GM04503 (cell line): ENCODE measurements around the gene SLC1A2.

Experiments used
- DNase-seq: peaks from one replicate; pipeline ENCODE4 v3.0.0-alpha.2; 2012; ENCODE audit warnings: low read depth

The SLC1A2 gene

DNA sequence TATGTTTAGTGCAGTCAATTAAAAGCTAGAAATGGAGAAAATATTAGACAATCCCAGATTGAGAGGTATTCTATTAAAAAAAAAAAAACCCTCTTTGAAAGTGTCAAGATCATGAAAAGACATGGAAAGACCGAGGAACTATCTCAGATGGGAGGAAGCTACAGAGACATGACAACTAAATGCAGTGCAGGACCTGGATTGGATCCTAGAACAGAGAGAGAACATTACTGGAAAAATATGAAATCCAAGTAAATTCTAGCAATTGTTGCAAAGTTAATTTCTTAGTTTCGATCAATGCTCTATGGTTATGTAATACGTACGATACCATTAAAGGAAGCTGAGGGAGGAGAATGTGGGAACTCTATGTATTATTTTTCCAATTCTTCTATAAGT lies 43.2 kb downstream of the SLC1A2 start:
- no peak for DNase-seq

DNA sequence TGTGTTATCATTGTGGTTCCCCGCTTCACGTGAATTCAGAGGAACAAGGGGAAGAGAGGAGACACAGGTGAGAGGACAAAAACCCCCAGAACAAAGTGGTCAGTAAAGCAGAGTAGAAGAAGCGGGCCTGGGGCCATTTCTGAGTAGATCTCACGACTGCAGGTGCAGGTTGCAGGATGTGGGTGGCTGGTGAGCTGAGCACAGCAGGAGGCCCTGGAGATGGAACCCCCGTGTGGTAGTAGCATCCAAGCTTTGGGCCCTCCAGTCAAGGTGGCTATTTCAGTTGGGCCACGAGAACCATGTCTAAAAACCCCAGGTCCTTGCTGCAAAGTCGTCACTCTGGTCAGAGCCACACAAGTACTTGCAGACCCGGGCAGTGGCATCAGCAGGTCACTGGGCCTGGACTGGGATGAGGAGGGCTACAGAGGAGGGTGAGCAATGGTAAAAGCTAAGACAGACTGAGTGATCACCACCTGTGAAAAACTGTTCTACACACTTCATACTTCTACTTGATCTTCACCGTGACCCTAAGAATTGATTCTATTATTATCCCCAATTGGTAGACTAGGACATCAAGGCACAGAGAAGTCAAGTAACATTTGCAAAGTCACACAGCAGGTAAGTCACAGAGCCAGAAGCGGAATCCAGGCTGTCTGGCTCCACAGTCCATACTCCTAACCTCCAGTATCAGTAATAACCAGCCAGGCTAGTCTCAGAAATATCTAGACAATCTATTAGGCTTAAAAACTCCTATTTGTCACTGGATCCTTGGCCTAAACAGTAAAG lies 43.8 kb downstream of the SLC1A2 start:
- DNase-seq, result no peak

DNA sequence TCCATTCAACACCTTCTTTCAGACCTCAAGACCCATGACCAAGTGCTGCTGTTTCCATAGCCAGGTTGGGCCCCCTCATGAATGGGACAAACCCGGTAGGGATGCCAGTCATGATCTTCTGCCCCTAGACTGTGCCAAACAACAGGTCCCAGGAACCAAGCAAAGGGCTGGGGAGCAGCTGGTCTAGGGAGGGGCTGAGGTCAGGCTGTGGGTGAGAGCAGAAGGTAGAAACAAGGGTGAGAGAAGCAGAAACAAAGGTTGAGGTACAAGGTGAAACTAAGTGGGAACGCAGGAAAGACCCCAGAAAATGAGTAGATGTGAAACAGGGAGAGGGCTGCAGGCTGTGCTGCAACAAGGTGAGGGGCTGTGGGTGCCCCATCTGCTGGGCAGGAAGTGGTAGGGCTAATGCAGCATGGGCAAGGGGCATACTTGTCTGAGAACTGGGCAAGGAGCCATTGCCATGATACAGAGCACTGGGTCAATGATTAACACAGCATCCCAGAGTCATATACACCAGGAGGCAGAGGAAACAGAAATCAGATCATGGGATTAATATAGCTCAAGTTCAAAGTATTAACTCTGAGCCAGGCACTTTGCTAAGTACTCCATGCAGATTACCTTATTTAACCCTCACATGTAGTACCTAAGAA lies 45.9 kb downstream of the SLC1A2 start:
- no peak for DNase-seq

DNA sequence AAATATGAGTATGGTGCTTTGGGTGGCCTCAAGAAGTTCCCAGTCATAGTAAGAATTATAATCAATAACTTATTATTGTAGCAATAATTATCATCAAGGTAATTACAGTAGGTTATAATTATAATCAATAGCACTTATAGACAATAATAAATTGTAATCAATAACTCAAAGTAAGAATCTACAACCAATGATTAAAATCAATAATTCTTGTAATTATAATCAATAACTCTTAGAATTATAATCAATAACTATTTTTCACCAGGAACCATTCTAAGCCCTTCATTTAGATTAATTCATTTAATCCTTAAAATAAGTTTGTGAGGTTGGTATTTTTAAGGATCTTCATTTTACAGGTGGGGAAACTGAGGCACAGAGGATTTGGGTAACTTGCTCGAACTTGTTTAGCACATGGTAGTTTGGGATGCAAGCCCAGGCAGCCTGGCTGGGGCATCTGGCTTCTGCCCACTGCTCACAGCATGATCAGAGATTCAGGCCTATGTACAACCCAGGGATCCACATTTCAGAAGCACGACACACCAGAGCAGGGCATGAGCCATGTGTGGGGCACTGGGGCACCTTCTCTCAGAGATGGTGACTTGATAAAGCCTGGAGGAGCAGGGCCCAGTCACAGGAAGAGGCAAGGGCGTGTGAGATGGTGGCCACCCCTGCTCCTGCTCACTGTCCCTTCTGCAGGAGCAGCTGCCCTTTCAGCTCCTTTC lies 46.6 kb downstream of the SLC1A2 start:
- DNase-seq, result no peak

DNA sequence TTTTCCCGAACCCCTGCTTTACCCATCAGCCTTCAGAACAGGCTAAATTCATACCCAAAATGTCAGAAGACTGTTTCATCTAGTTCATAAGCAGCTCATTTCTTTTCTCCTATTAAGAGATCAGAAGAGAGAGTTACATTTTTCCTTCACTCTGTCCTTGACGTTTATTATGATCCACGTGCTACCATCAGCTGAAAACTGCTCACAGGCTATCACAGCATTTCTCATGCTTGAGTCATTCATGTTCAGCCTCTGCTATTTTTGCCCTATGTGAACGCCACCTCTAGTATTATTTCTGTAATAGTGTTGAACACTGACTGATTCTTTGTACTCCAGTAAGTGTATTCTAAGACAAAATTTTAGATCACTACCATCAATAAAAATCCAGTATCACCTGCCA lies 51.9 kb downstream of the SLC1A2 start:
- DNase-seq, result no peak

DNA sequence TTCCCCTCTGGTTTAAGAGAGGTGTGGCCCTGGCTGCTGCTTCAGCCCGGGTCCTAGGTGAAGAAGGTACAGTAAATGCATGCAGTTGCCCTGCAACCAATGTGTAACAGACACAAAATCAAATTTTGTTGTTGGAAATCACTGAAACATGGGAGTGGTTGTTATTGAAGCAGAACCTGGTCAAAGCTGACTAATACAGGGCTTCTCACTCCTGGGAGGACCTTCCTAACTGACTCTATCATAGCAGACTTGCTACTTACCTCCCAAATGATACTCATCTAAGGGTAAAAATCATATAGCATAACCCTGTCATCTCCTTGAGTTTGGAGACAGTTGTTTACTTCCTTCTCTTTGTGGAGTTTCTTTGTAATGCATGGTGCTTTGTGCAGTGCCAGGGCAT lies 52.6 kb downstream of the SLC1A2 start:
- DNase-seq, result no peak

DNA sequence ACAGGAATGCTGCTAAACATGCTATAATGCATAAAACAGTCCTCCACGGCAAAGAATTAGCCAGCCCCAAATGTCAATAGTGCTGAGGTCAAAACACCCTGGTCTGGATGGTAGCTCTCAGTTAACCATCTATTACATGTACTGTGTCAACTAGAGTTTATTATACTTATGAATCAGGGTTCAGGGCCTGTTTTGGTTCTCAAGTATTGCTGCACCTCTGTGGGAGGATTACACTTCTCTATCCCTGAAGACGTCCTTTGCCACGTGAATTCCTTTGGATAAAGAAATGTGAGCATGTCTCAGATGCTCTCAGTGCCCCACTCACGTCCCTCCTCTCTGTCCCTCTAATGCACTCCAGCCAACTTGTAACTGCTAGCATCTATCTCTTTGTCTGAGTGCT lies 53.4 kb downstream of the SLC1A2 start:
- DNase-seq, result no peak

DNA sequence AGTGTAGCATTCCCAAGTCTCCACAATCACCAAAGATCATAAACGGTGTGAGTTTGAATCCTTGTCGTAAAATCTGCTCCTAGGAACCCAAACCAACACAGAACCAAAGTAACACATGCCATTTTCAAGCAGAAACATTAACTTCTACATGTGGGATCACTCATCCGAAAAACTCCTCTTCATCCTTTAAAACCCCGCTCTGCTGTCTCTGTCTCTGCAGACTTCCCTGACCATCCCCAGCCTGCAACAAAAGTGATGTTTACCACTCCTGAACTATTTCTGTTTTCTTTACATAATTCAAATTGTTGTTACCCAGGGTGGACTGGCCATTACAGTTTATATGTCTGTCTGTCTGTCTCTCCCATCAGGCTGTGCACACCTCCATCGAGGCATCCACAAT lies 54.0 kb downstream of the SLC1A2 start:
- DNase-seq, result no peak

DNA sequence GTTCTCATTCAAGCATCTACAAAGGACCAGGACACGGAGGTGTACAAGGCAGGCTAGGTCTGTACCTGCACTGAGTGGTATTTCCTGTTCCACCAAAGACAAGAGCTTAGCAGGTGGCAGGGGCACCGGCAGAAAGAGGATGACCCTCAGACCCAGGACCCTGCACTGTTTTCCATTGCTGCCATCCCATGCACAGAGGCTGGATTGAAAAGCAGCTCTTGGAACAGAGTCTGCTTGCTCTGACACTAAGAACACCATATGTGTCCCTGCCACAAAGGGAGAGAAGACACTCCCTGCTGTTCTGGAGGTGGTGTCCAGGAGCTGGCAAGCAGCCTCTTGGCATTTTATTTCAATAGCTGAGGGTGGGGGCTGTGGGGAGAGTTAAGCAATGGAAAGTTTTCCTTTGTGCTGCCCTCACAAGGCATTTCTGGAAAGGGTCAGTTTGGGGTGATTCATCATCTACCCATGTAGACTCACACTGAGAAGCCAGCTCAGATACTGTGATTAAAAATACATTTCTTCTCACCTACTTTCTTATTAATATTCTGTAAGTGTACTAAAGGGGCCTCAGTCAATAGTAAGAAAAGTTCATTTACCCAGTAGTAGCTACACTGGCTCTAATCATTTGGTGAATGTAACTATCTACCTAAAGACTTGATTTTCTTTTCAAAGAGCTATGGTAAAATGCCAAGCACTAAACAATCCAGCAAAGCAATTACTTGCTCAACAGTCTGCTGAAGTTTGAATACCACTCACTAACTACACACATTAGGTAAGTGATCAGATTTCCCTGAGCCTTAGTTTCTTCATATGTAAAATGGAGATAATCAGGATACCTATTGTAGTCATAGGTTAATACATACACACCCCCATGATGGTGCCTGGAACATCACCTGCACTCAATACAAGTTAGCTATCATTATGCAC lies 55.2 kb downstream of the SLC1A2 start:
- peak; percentile 90 for DNase-seq

DNA sequence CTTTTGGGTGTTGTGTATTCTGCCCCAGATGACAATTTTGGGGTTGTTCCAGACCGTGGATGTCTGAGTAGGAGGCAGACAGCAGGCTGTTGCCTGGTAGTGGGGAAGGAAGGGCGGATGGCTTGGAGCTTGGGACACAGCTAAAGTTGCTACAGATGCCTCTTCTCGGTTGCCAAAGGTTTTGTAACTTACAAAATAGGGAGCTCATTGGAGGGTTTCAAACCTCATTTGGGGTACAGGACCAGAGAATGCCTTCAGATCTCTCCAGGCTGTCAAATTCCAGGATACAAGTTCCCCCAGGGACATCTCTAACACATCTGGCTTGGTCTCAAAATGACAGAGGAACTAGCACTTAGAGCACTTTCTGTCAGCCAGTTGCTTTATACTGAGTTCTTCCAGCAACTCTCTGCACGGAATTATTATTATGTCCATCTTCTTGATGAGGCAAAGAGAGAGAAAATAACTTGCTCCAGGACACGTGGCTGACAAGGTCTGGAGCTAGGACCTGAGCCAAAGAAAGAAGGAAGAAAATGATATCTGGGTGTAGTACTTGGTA lies 56.0 kb downstream of the SLC1A2 start:
- DNase-seq, result peak; percentile 47

DNA sequence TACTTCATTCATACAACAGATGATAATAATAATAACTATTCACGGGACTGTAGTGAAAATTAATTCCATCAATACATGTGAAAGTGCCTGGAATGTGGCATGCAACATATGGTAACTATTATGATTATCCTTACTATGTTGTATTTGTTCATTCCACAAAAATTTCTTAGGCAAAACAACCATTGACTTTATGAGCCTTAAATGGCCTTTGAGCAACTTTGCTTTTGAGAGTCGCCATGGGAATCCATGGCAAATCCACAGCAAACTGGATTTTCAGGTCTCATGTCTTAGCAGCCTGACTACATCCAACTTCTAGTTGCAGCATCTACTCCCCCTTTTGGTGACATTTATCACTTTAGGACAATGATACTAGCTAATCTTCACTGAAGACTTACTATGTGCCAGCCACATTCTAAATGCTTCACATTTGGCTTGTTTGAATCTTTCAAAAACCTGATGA lies 56.8 kb downstream of the SLC1A2 start:
- DNase-seq, result peak; percentile 80

DNA sequence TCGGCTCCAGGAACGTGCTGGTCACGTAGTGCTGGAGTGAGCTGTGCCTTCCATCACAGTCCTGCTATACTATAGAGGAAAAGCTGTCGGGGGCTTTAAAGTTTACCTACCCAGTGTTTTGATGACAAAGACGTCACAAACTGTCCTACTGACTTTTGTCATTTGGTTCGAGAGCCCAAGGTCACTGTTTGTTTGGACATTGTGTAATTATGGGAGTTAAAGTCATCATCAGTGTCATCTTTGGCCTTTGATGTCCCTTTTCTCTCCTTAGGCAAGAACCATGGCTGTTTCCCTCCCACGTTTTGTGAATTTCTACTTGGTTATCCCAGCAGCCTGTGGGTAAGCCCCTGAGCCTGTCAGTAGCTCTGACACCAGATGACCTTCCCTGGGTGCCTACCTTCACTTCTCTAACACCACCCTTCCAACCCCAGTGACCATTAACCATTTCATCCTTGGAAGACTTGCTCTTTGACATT lies 59.3 kb downstream of the SLC1A2 start:
- DNase-seq, result no peak

DNA sequence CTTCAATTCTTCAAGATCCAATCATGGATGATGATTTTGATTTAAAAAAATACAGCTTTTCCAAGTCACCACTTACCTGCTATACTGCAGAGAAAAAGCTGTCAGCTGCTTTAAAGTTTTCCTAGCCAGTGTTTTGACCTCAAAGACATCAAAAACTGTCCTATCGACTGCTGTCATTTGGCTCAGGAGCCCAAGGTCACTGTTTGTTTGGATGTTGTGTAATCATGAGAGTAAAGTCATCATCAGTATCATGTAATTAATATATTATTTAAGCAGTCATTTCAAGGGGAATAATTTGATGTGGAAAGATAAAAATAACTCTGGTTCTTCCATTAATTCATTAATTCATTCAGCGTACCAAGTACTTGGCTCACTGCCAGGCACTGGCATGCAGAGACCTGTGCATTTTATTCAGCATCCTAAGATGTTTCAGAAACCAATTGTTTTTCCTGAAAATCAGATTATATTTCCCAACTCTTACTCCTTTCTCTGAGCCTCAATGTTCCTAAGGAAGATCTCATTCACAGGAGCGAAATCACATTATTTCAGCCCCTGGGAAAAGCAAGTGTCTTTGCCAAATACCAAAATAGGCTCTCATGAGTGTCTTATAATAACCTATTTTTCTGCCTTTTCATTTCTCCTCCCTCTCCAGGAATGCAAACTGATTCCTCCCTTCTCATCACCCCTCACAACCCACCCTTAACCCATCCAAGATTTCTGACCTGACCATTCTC lies 59.9 kb downstream of the SLC1A2 start:
- no peak for DNase-seq

DNA sequence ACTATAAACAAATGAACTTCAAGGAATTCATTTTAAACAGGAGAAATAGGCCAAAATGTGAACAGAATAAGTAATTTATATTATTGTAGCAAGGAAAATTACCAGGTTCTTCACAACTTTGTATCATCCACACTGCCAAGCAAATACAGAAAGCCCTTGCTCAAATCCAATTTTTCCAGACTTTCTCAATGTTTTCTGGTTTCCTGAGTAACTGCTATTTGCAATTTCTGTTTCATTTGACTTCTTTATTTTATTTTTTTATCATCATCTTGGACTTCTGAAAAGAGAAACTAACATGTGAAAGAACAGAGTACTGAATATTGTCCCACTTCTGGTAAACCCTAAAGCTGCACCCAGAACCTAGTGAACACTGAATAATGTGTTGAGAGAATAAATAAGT lies 61.0 kb downstream of the SLC1A2 start:
- no peak for DNase-seq

DNA sequence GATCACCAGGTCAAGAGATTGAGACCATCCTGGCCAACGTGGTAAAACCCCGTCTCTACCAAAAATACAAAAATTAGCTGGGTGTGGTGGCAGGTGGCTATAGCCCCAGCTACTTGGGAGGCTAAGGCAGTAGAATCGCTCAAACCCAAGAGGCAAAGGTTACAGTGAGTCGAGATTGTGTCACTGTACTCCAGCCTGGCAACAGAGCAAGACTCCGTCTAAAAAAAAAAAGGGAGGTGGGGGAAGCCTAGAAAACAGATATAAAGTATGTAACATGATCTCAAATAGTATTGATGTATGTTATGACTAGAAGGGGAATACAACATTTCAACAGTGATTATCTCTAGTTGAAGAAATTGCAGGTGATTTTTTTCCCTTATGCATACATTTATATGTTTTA lies 61.4 kb downstream of the SLC1A2 start:
- DNase-seq, result no peak

DNA sequence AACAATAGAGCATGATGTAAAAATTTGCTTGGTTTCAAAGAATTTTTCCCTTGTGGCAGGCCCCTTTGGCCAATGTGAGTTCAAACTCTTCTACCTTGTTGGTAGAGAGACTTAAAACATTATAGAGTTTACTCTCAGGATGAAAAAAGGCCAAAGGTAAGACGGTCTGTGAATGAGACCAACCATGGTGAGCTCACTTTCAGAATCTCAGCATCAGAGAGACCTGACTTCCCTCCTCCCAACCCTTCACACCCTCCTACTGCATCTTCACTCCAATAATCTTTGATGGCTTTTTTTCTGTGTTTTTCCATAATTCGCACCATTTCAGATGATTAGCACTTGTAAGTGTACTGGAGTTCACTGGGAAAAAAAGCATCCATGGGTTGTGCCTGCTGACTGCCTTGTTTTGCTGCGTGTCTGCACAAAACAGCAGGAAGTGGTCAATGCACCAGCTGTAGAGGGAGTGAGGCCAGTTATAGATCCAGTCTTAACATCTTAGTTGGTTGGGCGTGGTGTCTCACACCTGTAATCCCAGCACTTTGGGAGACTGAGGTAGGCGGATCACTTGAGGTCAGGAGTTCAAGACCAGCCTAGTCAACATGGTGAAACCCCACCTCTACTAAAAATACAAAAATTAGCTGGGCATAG lies 64.1 kb downstream of the SLC1A2 start:
- DNase-seq, result no peak

DNA sequence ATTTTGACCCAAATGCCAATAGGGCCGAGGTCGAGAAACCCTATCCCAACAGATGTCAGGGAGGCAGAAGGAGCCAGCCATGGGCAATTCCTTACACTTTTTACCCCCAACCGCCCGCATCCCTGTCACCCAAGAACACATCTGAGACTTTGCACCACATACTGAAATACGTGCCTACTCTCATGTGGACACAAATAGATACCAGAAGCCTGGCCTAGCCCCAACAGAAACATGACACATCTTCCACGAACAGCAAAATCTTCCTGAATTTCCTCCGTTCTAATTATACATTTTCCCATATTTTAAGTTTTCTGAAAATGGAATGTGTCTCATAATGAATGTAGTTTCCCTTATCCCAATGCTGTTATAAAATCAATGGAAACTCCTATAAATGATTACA lies 64.7 kb downstream of the SLC1A2 start:
- DNase-seq, result no peak

DNA sequence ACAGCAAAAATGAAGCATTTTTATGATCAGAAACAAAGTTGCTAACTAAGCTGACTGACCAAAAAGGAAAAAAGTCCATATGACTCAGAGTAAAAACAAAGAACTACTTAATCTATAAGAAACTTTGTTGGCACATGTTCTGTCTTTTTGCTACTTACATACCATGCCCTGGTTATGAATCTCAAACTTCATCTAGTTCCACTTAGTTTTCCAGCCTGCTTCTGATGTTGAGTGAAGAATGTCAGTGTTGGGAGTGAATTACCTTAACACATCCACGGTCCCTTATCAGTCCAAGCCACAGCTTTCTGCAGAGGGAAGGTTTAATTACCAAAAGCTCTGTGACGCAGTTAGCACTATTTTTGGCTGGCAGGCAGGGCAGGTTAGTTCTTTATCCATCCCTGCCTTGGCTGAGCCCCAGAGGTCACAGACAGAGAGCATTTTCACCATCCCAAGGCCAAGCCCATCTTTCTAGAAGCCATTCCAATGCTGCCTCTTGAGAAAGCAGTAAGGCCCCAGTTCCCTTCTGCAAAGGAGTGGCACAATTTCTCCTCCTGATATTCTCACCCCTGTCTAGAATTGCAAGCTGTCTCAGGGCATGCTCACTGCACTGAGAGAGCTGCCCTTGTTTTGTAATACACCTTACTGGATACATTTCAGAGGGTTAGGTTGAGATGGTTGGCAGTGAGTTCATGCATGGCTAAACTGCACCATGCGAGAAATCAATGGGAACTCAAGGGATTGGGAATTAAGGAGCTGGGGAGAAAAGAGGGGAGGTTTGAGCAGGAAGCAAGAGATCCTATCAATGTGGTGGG lies 67.1 kb downstream of the SLC1A2 start:
- no peak for DNase-seq

DNA sequence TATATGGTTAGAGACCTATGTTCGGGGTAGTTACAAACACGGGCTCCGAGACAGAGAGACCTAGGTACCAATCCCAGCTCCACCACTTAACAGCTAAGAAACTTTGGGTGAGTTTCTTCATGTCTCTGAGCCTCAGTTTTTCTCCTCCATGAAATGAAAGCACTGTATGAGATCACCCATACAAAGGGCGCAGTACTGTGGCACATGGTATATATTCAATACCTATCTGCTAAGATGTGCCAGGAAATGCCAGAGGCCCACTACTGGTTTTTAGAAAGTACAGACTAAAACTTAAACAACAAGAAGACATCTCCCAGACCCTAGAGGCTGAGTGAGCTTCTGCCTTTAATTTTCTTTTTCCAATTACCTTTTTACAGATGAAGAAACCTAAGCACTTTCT lies 69.5 kb downstream of the SLC1A2 start:
- no peak for DNase-seq
